Right lobe of liver (tissue), 6 donors: ENCODE measurements around the gene NSRP1. TPM values are rescaled to one million over a fixed set of nuclear protein-coding genes. Genes with fewer than 3 reads are reported as not detected.

Experiments
- ATAC-seq, 4 donors: fragments of 200-7000 bp; cut with Tn5 transposase; one replicate each; pipeline ENCODE4 v1.9.1; 2020; ENCODE audit warnings: mild to moderate bottlenecking in 4 of 4, moderate library complexity in 4 of 4
- DNase-seq, 3 donors: peaks; one replicate each; pipeline ENCODE4 v3.0.0-alpha.2; 2020
- H3K27ac ChIP-seq, 3 donors: fragments of 200-600 bp; one replicate each; pipeline ENCODE4 v1.8.0; 2022
- H3K27me3 ChIP-seq, 2 donors: fragments of 200-600 bp; one replicate each; pipeline ENCODE4 v1.8.0; 2022
- H3K36me3 ChIP-seq, 4 donors: fragments of 200-600 bp; sonication (generic) in 1 of 4; one replicate each; pipeline versions ENCODE4 v1.5.1 to v1.8.0; 2017 to 2022; ENCODE audit warnings: control low read depth in 1 of 4
- H3K4me1 ChIP-seq, 4 donors: fragments of 200-600 bp; sonication (generic) in 1 of 4; one replicate each; pipeline versions ENCODE4 v1.5.1 to v1.8.0; 2017 to 2022; ENCODE audit warnings: control low read depth in 1 of 4
- H3K4me3 ChIP-seq, 3 donors: fragments of 200-600 bp; one replicate each; pipeline ENCODE4 v1.8.0; 2022
- H3K9me3 ChIP-seq, 4 donors: fragments of 200-600 bp; sonication (generic) in 1 of 4; one replicate each; pipeline versions ENCODE4 v1.5.1 to v1.8.0; 2017 to 2022; ENCODE audit warnings: control low read depth in 1 of 4
- CTCF ChIP-seq, 4 donors: fragments of 200-600 bp in 3 of 4; fragments of 450-650 bp in 1 of 4; IDR thresholded peaks; one replicate each; pipeline versions ENCODE4 v1.5.1 to v1.8.0; 2016 to 2022; ENCODE audit warnings: antibody characterized with exemption in 4 of 4, mild to moderate bottlenecking in 2 of 4
- POLR2A ChIP-seq: fragments of 450-650 bp; IDR thresholded peaks from one replicate; pipeline ENCODE4 v1.6.1; 2017; ENCODE audit warnings: antibody characterized with exemption, mild to moderate bottlenecking
- WGBS: methylation state at CpG from one replicate; pipeline ENCODE4 v1.1.6; 2018; ENCODE audit warnings: low coverage, low lambda C conversion rate; ENCODE audit not compliant: insufficient coverage; ENCODE audit errors: missing lambda C conversion rate; 5-methylcytosine and 5-hydroxymethylcytosine counted together
- intact Hi-C, 2 donors: fragments of 100-400 bp; cut with DNase I; formaldehyde crosslinking; loops; one replicate each; pipeline versions ENCODE4 v1.11.2 to v1.14.1; 2022
- total RNA-seq, 6 experiments: library from RNA; depleted of rRNA in 2 of 6; stranded (reverse); fragments of >200 nt in 2 of 6; fragmentation: NEBNext Ultra II Directional in 3 of 6; extraction: Animal tissue kit (Norgen Biotek cat#: 25700) in 3 of 6; gene quantifications; one replicate each; pipeline versions ENCODE4 v1.1.0 to v1.2.4, GENCODE V29; 2016 to 2023
- donor health status: DM: no; HTN: yes; CAD: no.
- donor health status: DM: no; HTN: no; CAD: no.
- donor health status: DM: no; HTN: no; CAD: no.
- donor health status: DM: no; HTN: yes; CAD: no.
- donor health status: DM: no; HTN: yes; CAD: no.

The NSRP1 gene
- total RNA-seq, 6 experiments from 2014 or later: 5.8 to 11.7 (median 8.1) TPM

- Histone ChIP-seq H3K27ac (no peak overlapping the region), H3K9me3 (no peaks in the 10 kb centered on the region), H3K4me1 (no peaks in the 10 kb centered on the region), H3K4me3 (no peak overlapping the region), H3K36me3 (peaks cover 2 to 19% (median 7%) of the 10 kb centered on the region in 4 donors), H3K27me3 (no peaks in the 10 kb centered on the region)
- intact Hi-C loops: no loop called here
- TF ChIP-seq CTCF (IDR thresholded peaks at IDR 0.05) (no peak), POLR2A (no peak)
- no peak for ATAC-seq
- 100% methylated on average over 1 of the region's 1 CpG for WGBS
- DNase-seq: no peak
Observed at GRCh38 chr17:30174556-30174955, 57.9 kb downstream of the NSRP1 start.

GRCh38 chr17:30176855-30177254 is 60.2 kb downstream of the NSRP1 start:
- DNase-seq (no peak), ATAC-seq (no peak)
- no peak overlapping the region for H3K27ac ChIP-seq
- H3K27me3 ChIP-seq: no peaks in the 10 kb centered on the region
- intact Hi-C loops: no loop called here
- peaks cover 4 to 42% (median 7%) of the 10 kb centered on the region in 4 donors for H3K36me3 ChIP-seq
- no peaks in the 10 kb centered on the region for H3K9me3 ChIP-seq
- no peak overlapping the region for H3K4me3 ChIP-seq
- TF ChIP-seq POLR2A: no peak
- TF ChIP-seq CTCF (IDR thresholded peaks at IDR 0.05): no peak
- 91% methylated on average over 5 of the region's 5 CpGs for WGBS
- no peaks in the 10 kb centered on the region for H3K4me1 ChIP-seq

GRCh38 chr17:30186761-30187160 is 70.1 kb downstream of the NSRP1 start:
- H3K4me3 ChIP-seq: no peak overlapping the region
- intact Hi-C loops: loop anchor here in 1 of 2 donors (10.0 kb wide), 1 partner anchor 52 kb away; no protein-coding TSS in a partner anchor
- H3K4me1 ChIP-seq: no peaks in the 10 kb centered on the region
- DNase-seq (no peak), ATAC-seq (no peak)
- WGBS: 83% methylated on average over 1 of the region's 1 CpG
- H3K9me3 ChIP-seq: no peaks in the 10 kb centered on the region
- no peaks in the 10 kb centered on the region for H3K27me3 ChIP-seq
- TF ChIP-seq CTCF (IDR thresholded peaks at IDR 0.05): no peak
- no peak for TF ChIP-seq POLR2A
- H3K27ac ChIP-seq: no peak overlapping the region
- H3K36me3 ChIP-seq: peaks cover 0 to 35% (median 20%) of the 10 kb centered on the region in 4 donors

- Histone ChIP-seq H3K9me3 (no peaks in the 10 kb centered on the region), H3K4me1 (no peaks in the 10 kb centered on the region), H3K27me3 (no peaks in the 10 kb centered on the region), H3K27ac (no peak overlapping the region), H3K36me3 (peaks cover 0 to 27% (median 17%) of the 10 kb centered on the region in 4 donors), H3K4me3 (no peak overlapping the region)
- 100% methylated on average over 2 of the region's 2 CpGs for WGBS
- intact Hi-C loops: loop anchor here in 1 of 2 donors (10.0 kb wide), 1 partner anchor 53 kb away; no protein-coding TSS in a partner anchor
- no peak for DNase-seq
- no peak for ATAC-seq
- TF ChIP-seq CTCF (IDR thresholded peaks at IDR 0.05) (no peak), POLR2A (no peak)
Observed at GRCh38 chr17:30187573-30187972, 71.0 kb downstream of the NSRP1 start.
